Lower leg skin (tissue), 4 donors: ENCODE measurements around the gene TRPT1. TPM values are rescaled to one million over a fixed set of nuclear protein-coding genes. Genes with fewer than 3 reads are reported as not detected.

ENCODE experiments used
- DNase-seq, 2 donors: peaks; one replicate each; pipeline ENCODE4 v3.0.0-alpha.2; 2019; ENCODE audit warnings: low spot score in 2 of 2
- H3K4me3 ChIP-seq: fragments of 200-600 bp; sonication (generic); 2 replicates; pipeline ENCODE4 v1.5.1; 2017; ENCODE audit warnings: mild to moderate bottlenecking, low read depth; ENCODE audit not compliant: poor library complexity, severe bottlenecking
- CTCF ChIP-seq, 3 donors: fragments of 450-650 bp; IDR thresholded peaks; one replicate each; pipeline ENCODE4 v1.5.1; 2016; ENCODE audit warnings: antibody characterized with exemption in 3 of 3, mild to moderate bottlenecking in 3 of 3, moderate library complexity in 2 of 3
- POLR2A ChIP-seq, 2 donors: fragments of 450-650 bp; IDR thresholded peaks; one replicate each; pipeline ENCODE4 v1.6.1; 2016 to 2017; ENCODE audit warnings: antibody characterized with exemption in 2 of 2, mild to moderate bottlenecking in 1 of 2, moderate library complexity in 1 of 2
- WGBS, 2 donors: methylation state at CpG; one replicate each; pipeline ENCODE4 v1.1.5; 2018; 5-methylcytosine and 5-hydroxymethylcytosine counted together
- intact Hi-C: fragments of 100-400 bp; cut with DNase I; formaldehyde crosslinking; loops from one replicate; pipeline ENCODE4 v1.15.0; 2023; ENCODE audit warnings: low total_unique reads
- total RNA-seq, 4 donors: library from RNA; depleted of rRNA; stranded (reverse); fragments of >200 nt; gene quantifications; one replicate each; pipeline ENCODE4 v1.1.0, GENCODE V29; 2016

The TRPT1 gene
- total RNA-seq, 4 donors from 2014 or later: 36.9 to 66.6 (median 44.1) TPM

- TF ChIP-seq POLR2A (IDR thresholded peaks at IDR 0.05): no peak
- TF ChIP-seq CTCF (IDR thresholded peaks at IDR 0.05): no peak
- no peak for DNase-seq
- no peak overlapping the region for H3K4me3 ChIP-seq
- WGBS, 2 donors: 78 to 82% methylated on average over 4 of the region's 4 CpGs
- intact Hi-C loops: no loop called here
Measured at GRCh38 chr11:64259533-64260067, 33.6 kb upstream of the TRPT1 start.

DNA sequence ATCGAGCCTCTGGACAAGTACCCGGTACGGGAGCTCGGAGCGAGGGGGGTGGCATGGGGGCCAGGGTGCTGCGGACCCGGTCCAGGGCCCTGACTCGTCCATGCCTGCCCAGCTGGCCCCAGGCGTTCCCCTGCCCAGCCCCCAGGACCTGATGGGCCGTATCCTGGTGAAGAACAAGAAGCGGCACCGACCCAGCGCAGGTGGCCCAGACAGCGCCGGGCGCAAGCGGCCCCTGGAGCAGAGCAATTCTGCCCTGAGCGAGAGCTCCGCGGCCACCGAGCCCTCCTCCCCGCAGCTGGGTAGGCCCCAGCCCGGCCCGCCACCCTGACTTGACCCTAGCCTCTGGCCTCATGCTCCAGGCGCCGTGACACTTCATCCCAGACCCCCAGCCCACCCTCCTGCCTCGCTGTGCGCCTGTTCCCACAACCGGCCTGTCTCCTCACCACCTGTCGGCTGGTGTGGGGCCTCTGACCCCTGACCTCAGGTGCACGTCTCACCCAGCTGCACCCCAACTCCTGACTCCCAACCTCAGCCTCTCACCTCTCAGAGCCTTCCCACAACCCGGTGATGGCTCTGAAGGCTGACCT is 33.1 kb upstream of the TRPT1 start:
- TF ChIP-seq POLR2A (IDR thresholded peaks at IDR 0.05): no peak
- TF ChIP-seq CTCF (IDR thresholded peaks at IDR 0.05): no peak
- no peak for DNase-seq
- H3K4me3 ChIP-seq: no peak overlapping the region
- intact Hi-C loops: no loop called here
- 92 to 93% methylated on average over 30 to 32 of the region's 32 CpGs for WGBS, 2 donors

DNA sequence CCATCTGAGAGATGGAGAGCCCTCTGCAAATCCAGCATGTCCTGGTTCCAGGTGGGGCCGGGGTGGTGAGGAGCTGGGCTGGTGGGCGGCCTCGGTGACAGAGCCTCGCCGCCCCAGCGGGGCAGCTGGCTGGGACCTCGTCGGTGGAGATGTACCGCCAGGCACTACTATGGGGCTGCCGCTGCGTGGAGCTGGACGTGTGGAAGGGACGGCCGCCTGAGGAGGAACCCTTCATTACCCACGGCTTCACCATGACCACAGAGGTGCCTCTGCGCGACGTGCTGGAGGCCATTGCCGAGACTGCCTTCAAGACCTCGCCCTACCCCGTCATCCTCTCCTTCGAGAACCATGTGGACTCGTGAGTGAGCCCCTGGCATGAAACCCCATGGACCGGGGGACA is 32.4 kb upstream of the TRPT1 start:
- WGBS, 2 donors: 88 to 91% methylated on average over 24 of the region's 24 CpGs
- intact Hi-C loops: no loop called here

GRCh38 chr11:64256300-64256699 is 30.3 kb upstream of the TRPT1 start:
- no peak for DNase-seq
- no peak overlapping the region for H3K4me3 ChIP-seq
- 76 to 85% methylated on average over 15 of the region's 15 CpGs for WGBS, 2 donors
- intact Hi-C loops: no loop called here
- no peak for TF ChIP-seq CTCF (IDR thresholded peaks at IDR 0.05)
- no peak for TF ChIP-seq POLR2A (IDR thresholded peaks at IDR 0.05)

More for the DNA sequence above, 32.4 kb upstream of the TRPT1 start:
- no peak for DNase-seq
- TF ChIP-seq CTCF (IDR thresholded peaks at IDR 0.05) (no peak), POLR2A (IDR thresholded peaks at IDR 0.05) (no peak)
- no peak overlapping the region for H3K4me3 ChIP-seq

GRCh38 chr11:64255135-64256128 is 29.4 kb upstream of the TRPT1 start:
- TF ChIP-seq CTCF (IDR thresholded peaks at IDR 0.05): no peak
- no peak for TF ChIP-seq POLR2A (IDR thresholded peaks at IDR 0.05)
- H3K4me3 ChIP-seq: no peak overlapping the region
- no peak for DNase-seq
- intact Hi-C loops: no loop called here
- 85 to 90% methylated on average over 34 to 35 of the region's 35 CpGs for WGBS, 2 donors
